IPS-15b (cell line): ENCODE results near the gene ACAD9.
"Not testable (repeated sequence)": the region's sequence is repeated elsewhere in the genome, so short reads cannot be mapped to it uniquely, and the experiment has no call there.

Experiments used
- H3K27me3 ChIP-seq: one replicate; pipeline ENCODE4 v1.6.1; 2013; ENCODE audit warnings: low read length; ENCODE audit not compliant: control insufficient read depth, insufficient read depth
- H3K36me3 ChIP-seq: one replicate; pipeline ENCODE4 v1.6.1; 2013; ENCODE audit warnings: low read length; ENCODE audit not compliant: control insufficient read depth, insufficient read depth
- H3K4me1 ChIP-seq: one replicate; pipeline ENCODE4 v1.6.1; 2013; ENCODE audit warnings: mild to moderate bottlenecking, low read length; ENCODE audit not compliant: control insufficient read depth, insufficient read depth
- H3K4me3 ChIP-seq: one replicate; pipeline ENCODE4 v1.5.1; 2013; ENCODE audit warnings: low read depth, low read length
- H3K9ac ChIP-seq: one replicate; pipeline ENCODE4 v1.6.1; 2013; ENCODE audit warnings: low read depth, mild to moderate bottlenecking, low read length
- H3K9me3 ChIP-seq: one replicate; pipeline ENCODE4 v1.6.1; 2013; ENCODE audit warnings: mild to moderate bottlenecking, low read length; ENCODE audit not compliant: control insufficient read depth, insufficient read depth

Gene ACAD9

GRCh38 chr3:128906804-128907525 is 27.5 kb downstream of the ACAD9 start:
- Histone ChIP-seq H3K9me3 (no peaks in the 10 kb centered on the region), H3K4me3 (no peak overlapping the region), H3K9ac (no peak overlapping the region), H3K27me3 (no peaks in the 10 kb centered on the region), H3K4me1 (no peaks in the 10 kb centered on the region), H3K36me3 (peaks cover 77% of the 10 kb centered on the region)

DNA sequence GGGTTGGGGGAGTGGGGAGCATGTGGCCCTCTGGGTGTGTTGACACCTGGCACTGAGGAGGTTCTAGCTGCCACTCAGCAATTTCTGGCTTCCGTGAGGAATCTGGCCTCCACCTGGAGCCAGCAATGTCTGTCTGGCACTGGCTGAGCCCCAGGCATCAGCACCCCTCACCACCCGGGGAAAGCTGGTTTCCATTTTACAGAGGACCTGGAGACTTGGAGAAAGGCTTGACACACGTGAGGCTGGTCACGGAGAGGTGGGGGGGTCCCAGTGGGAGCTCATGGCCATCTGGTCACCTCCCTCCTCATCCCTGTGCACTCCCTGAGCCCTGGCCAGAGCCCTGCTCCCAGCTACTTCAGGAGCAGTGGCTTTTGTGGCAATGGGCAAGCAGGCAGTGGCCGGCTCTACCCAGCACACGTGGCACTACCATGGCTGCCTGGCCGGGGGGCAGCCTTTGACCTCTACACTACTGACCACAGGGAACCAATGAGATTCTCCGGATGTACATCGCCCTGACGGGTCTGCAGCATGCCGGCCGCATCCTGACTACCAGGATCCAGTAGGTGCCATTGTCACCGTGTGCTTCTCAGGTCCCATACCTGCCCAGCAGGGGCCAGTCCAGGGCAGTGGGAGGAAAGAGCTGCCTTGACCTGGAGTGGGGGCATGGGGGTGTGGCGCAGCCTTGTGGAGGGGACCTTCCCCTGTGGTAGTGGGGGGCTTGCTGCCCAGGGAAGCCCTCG is 28.5 kb downstream of the ACAD9 start:
- peaks cover 77% of the 10 kb centered on the region for H3K36me3 ChIP-seq
- no peaks in the 10 kb centered on the region for H3K4me1 ChIP-seq
- no peaks in the 10 kb centered on the region for H3K9me3 ChIP-seq
- H3K9ac ChIP-seq = no peak overlapping the region
- H3K4me3 ChIP-seq = no peak overlapping the region
- H3K27me3 ChIP-seq = no peaks in the 10 kb centered on the region

GRCh38 chr3:128908951-128909350 is 29.5 kb downstream of the ACAD9 start:
- Histone ChIP-seq H3K36me3 (peaks cover 76% of the 10 kb centered on the region), H3K27me3 (no peaks in the 10 kb centered on the region), H3K9ac (no peak overlapping the region), H3K4me1 (no peaks in the 10 kb centered on the region), H3K9me3 (no peaks in the 10 kb centered on the region), H3K4me3 (no peak overlapping the region)

DNA sequence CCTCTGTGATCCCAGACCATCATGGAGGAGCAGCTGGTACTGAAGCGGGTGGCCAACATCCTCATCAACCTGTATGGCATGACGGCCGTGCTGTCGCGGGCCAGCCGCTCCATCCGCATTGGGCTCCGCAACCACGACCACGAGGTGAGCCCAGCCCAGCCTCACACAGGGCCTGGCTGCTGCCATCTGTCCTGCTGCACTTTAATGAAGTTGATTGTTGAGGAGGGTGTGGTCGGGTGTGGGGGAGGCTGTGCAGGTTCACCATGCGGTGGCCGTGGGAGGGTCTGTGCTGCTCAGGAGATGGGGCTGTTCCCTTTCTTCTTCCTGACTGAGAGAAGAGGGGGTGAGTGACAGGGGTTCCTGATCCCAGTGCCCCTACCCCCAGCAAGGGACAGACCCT is 30.6 kb downstream of the ACAD9 start:
- no peaks in the 10 kb centered on the region for H3K9me3 ChIP-seq
- H3K9ac ChIP-seq = no peak overlapping the region
- no peak overlapping the region for H3K4me3 ChIP-seq
- H3K27me3 ChIP-seq = no peaks in the 10 kb centered on the region
- H3K36me3 ChIP-seq = peaks cover 73% of the 10 kb centered on the region
- no peaks in the 10 kb centered on the region for H3K4me1 ChIP-seq

- no peaks in the 10 kb centered on the region for H3K9me3 ChIP-seq
- no peaks in the 10 kb centered on the region for H3K27me3 ChIP-seq
- H3K9ac ChIP-seq = no peak overlapping the region
- H3K4me3 ChIP-seq = no peak overlapping the region
- H3K4me1 ChIP-seq = no peaks in the 10 kb centered on the region
- H3K36me3 ChIP-seq = peaks cover 72% of the 10 kb centered on the region
Observed at GRCh38 chr3:128911911-128912310, 32.5 kb downstream of the ACAD9 start.

GRCh38 chr3:128914966-128915645 is 35.7 kb downstream of the ACAD9 start:
- Histone ChIP-seq H3K9me3 (no peaks in the 10 kb centered on the region), H3K36me3 (peaks cover 46% of the 10 kb centered on the region), H3K4me3 (no peak overlapping the region), H3K9ac (no peak overlapping the region), H3K4me1 (no peaks in the 10 kb centered on the region), H3K27me3 (no peaks in the 10 kb centered on the region)

- Histone ChIP-seq H3K9ac (no peak overlapping the region), H3K9me3 (peaks cover 5% of the 10 kb centered on the region), H3K4me3 (no peak overlapping the region), H3K27me3 (no peaks in the 10 kb centered on the region), H3K36me3 (peaks cover 36% of the 10 kb centered on the region), H3K4me1 (no peaks in the 10 kb centered on the region)
Observed at GRCh38 chr3:128917291-128917690, 37.9 kb downstream of the ACAD9 start.

- Histone ChIP-seq H3K9me3 (peaks cover 5% of the 10 kb centered on the region), H3K36me3 (peaks cover 16% of the 10 kb centered on the region), H3K27me3 (no peaks in the 10 kb centered on the region), H3K9ac (no peak overlapping the region), H3K4me1 (no peaks in the 10 kb centered on the region), H3K4me3 (no peak overlapping the region)
Observed at GRCh38 chr3:128919988-128920387, 40.6 kb downstream of the ACAD9 start.

- no peaks in the 10 kb centered on the region for H3K36me3 ChIP-seq
- no peaks in the 10 kb centered on the region for H3K27me3 ChIP-seq
- H3K9me3 ChIP-seq = peaks cover 5% of the 10 kb centered on the region
- no peak overlapping the region for H3K9ac ChIP-seq
- H3K4me3 ChIP-seq = no peak overlapping the region
- no peaks in the 10 kb centered on the region for H3K4me1 ChIP-seq
Observed at GRCh38 chr3:128922804-128923459, 43.5 kb downstream of the ACAD9 start.

- Histone ChIP-seq H3K4me3 (no peak overlapping the region), H3K9ac (no peak overlapping the region)
Observed at GRCh38 chr3:128923576-128923975, 44.2 kb downstream of the ACAD9 start.

GRCh38 chr3:128923986-128924385 is 44.6 kb downstream of the ACAD9 start:
- not testable (repeated sequence) for H3K36me3 ChIP-seq, H3K4me3 ChIP-seq, H3K9me3 ChIP-seq, H3K9ac ChIP-seq, H3K4me1 ChIP-seq, H3K27me3 ChIP-seq

More at GRCh38 chr3:128923576-128923975, 44.2 kb downstream of the ACAD9 start:
- Histone ChIP-seq H3K4me1 (no peaks in the 10 kb centered on the region), H3K9me3 (peaks cover 5% of the 10 kb centered on the region), H3K27me3 (no peaks in the 10 kb centered on the region), H3K36me3 (no peaks in the 10 kb centered on the region)
